GM23338 (cell line): ENCODE data around the gene EPHB1.

ENCODE experiments used
- CREB1 ChIP-seq: fragments of 250-450 bp; sonication (Bioruptor Pico); IDR thresholded peaks from 2 replicates; pipeline ENCODE4 v1.5.0; 2020; ENCODE audit warnings: low read depth, mild to moderate bottlenecking, moderate library complexity
- CTCF ChIP-seq, 2 experiments: fragments of 200-600 bp in 1 of 2; sonication (generic) in 1 of 2; conservative IDR thresholded peaks; 2 replicates each; pipeline versions ENCODE4 v1.5.1 to v1.6.1; 2016 to 2017; ENCODE audit warnings: antibody characterized with exemption in 2 of 2, low read depth in 2 of 2, mild to moderate bottlenecking in 2 of 2, moderate library complexity in 1 of 2
- EZH2phosphoT487 ChIP-seq: fragments of 200-600 bp; sonication (generic); IDR thresholded peaks from one replicate; pipeline ENCODE4 v1.8.1; 2018; ENCODE audit warnings: antibody characterized with exemption; ENCODE audit not compliant: unreplicated experiment

DNA sequence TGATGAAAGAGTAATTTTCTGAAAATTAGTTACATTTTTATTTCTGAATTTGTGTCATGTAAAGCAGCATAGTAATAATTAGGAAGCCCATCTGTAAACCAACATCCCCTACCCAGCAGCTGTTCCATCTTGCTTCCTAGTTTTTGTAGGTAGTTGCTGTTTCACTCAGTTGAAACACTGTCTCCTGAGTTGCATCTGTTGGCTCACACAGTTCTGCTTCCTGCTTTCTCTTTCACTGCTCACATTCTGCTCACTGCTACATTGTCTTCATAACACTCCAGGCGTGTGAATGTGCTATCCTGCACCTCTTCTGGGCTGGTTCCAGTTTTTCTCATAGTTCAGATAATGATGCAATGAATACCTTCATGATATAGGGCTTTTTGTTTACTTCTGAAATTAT, 123.4 kb downstream of the EPHB1 start:
- TF ChIP-seq CREB1 (CRISPR knock-in tag), result no peak
- no peak for TF ChIP-seq CTCF (conservative IDR thresholded peaks at IDR 0.05; ENCODE audit: low read depth in 2 of 2)
- TF ChIP-seq EZH2phosphoT487, result no peak
